Fibroblast of skin of back (primary cell): ENCODE results near the gene SIK3.
"Not testable (repeated sequence)": the region's sequence is repeated elsewhere in the genome, so short reads cannot be mapped to it uniquely, and the experiment has no call there.

Experiments used
- DNase-seq: peaks from one replicate; pipeline ENCODE4 v3.0.0-alpha.2; 2013

SIK3 gene

GRCh38 chr11:116821050-116821918 is 276.9 kb downstream of the SIK3 start:
- DNase-seq: no peak

GRCh38 chr11:116819049-116819448 is 279.2 kb downstream of the SIK3 start:
- no peak for DNase-seq

GRCh38 chr11:116814502-116814901 is 283.7 kb downstream of the SIK3 start:
- no peak for DNase-seq

GRCh38 chr11:116813781-116814471 is 284.3 kb downstream of the SIK3 start:
- no peak for DNase-seq

- no peak for DNase-seq
These were observed 285.1 kb downstream of the SIK3 start for GRCh38 chr11:116813170-116813569.

- DNase-seq: no peak
These were observed 286.1 kb downstream of the SIK3 start for GRCh38 chr11:116812109-116812508.

- DNase-seq: no peak
These were observed 287.0 kb downstream of the SIK3 start for GRCh38 chr11:116811194-116811593.

GRCh38 chr11:116808262-116809175 is 289.7 kb downstream of the SIK3 start:
- no peak for DNase-seq

- no peak for DNase-seq
These were observed 290.5 kb downstream of the SIK3 start for GRCh38 chr11:116807601-116808261.

- DNase-seq: no peak
These were observed 294.2 kb downstream of the SIK3 start for GRCh38 chr11:116804001-116804400.

GRCh38 chr11:116801662-116802061 is 296.6 kb downstream of the SIK3 start:
- DNase-seq: not testable (repeated sequence)

- DNase-seq: no peak
These were observed 297.6 kb downstream of the SIK3 start for GRCh38 chr11:116800610-116801009.

GRCh38 chr11:116798368-116798767 is 299.9 kb downstream of the SIK3 start:
- no peak for DNase-seq

- DNase-seq: no peak
These were observed 300.4 kb downstream of the SIK3 start for GRCh38 chr11:116797816-116798215.

GRCh38 chr11:116796548-116796947 is 301.7 kb downstream of the SIK3 start:
- DNase-seq: no peak

GRCh38 chr11:116794851-116795250 is 303.4 kb downstream of the SIK3 start:
- DNase-seq: no peak

GRCh38 chr11:116793772-116794097 is 304.5 kb downstream of the SIK3 start:
- DNase-seq: peak; percentile 40
